Stimulated activated CD4-positive, alpha-beta T cell treated with anti-CD3 and anti-CD28 coated beads, Interleukin-2, amount 100 ng/mL, for 4 hours (primary cell): ENCODE results near the gene ILKAP.
"Not testable (repeated sequence)": the region's sequence is repeated elsewhere in the genome, so short reads cannot be mapped to it uniquely, and the experiment has no call there.

Experiments
- DNase-seq: peaks from one replicate; pipeline ENCODE4 v3.0.0-alpha.2; 2020; ENCODE audit warnings: low read depth

Gene ILKAP

GRCh38 chr2:238202326-238203093 is 985 bp downstream of the ILKAP start:
- no peak for DNase-seq

DNA sequence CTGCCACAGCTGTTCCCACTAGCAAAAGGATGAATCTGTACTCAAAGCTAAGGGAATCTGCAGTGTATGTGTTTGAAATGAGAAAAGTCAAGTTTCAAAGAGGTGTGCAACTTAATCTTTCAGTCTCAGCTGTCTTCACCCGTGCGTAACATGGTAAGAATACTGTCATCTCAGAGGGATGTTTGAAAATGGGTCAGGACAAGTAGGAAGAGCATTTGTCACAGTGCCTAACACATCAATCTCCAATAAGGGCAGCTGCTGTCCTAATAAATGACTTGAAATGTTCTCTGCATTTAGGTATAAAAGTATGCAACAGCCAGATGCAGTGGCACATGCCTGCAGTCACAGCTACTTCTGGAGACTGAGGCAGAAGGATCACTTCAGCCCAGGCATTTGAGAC is 13.1 kb downstream of the ILKAP start:
- no peak for DNase-seq

DNA sequence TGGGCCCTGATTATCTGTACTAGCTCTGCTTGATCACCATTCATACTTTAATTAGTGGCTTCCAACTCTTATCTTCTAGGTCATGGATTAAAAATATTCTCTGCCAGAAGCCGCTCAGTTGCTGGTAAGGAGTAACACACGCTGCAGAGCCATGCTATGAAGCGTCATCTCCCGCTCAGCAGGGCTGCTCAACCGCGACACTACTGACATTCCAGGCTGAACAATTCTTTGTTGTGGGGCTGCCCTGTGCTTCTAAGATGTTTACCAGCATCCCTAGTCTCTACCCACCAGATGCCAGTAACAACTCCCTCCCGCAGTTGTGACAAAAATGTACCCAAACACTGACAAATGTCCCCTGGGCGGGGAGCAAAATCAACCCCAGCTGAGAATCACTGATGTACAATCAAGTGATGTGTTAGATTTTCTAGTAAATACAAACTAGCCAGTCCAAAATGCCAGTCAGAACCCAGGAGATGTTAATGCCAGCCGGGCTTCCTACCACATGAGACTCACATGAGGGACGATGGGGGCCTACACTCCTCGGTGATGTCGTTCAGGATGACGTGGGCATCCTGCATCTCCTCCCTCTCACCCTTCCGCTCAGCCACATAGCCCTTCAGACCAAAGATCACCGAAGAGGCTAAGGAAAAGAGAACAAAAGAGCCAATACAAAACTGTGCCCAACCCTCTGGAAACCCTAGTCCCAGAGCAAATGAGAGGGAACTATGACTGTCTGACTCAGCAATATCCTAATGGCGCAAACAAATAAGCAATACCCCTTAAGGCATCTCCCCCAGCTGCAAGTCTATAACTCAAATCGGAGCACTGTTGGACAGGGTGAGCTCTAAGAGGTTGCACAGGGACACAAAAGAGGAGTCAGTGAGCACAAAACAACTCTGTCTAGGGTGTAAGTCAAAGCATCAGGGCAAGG is 15.6 kb downstream of the ILKAP start:
- DNase-seq: no peak

- no peak for DNase-seq
Measured at GRCh38 chr2:238183821-238184220, 19.7 kb downstream of the ILKAP start.

GRCh38 chr2:238182362-238182761 is 21.1 kb downstream of the ILKAP start:
- no peak for DNase-seq

GRCh38 chr2:238180554-238180953 is 22.9 kb downstream of the ILKAP start:
- no peak for DNase-seq

- DNase-seq: no peak
Measured at GRCh38 chr2:238176613-238177012, 26.9 kb downstream of the ILKAP start.

DNA sequence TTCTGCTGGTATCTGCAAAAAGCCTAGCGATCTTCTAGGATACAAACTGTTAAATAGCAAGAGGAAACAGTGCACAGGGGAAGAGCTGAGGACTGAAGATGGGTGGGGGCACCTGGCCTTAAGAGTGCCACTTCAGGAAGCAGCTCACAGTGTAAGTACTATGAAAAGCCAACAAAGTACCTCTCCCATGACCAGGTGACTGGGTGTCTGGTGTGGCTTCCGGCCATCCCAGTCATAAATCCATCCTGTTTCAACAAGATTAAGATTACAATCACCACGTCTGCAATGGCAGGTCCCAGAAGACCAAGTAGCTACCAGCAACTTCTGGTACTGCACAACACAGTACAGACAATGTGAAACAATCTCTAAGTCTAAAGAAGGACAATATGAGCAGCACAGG is 28.8 kb downstream of the ILKAP start:
- no peak for DNase-seq

GRCh38 chr2:238174291-238174690 is 29.2 kb downstream of the ILKAP start:
- DNase-seq: no peak

- no peak for DNase-seq
Measured at GRCh38 chr2:238173692-238174091, 29.8 kb downstream of the ILKAP start.

DNA sequence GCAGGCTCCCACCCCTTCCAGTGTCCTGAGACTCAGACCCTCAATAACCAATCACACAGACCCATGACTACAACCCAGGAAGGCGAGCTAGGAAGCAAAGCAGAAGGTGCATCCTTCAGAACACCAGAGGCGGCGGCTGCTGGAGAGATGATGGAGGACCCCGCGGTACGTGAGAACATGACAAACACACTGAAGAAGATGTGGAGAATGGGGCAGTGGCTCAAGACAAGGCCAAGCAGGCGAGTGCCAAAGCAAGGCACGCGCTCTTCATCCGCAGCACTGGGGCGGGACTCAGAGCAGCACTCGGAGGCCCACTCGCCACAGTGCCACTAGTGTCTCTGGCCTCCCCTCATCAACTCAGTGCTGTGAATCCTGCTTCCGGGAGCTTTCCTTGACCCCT is 31.1 kb downstream of the ILKAP start:
- DNase-seq: no peak

DNA sequence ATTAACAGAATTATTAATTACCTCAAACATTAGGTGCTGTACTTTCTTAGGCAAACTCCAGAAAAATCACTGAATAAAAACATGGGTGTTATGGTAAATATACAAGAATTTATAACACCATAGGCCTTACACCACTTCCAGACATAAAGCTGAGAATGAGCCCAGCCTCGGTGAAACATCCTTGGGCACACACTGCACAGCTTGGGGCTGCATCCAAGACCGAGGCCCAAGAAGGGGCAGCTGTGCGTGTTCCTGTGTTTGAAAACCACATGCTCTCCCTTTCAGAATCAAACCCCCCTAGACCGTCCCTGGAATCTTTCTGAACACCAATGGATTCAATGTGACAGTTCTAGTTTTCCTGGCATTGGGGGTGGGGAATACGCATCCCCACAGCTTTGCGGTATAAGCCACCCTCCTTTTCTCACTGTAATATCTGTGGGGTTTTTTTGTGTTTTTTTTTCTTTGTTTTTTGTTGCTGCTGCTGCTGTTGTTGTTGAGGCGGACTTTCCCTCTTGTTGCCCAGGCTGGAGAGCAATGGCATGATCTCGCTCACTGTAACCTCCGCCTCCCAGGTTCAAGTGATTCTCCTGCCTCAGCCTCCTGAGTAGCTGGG is 31.8 kb downstream of the ILKAP start:
- no peak for DNase-seq

DNA sequence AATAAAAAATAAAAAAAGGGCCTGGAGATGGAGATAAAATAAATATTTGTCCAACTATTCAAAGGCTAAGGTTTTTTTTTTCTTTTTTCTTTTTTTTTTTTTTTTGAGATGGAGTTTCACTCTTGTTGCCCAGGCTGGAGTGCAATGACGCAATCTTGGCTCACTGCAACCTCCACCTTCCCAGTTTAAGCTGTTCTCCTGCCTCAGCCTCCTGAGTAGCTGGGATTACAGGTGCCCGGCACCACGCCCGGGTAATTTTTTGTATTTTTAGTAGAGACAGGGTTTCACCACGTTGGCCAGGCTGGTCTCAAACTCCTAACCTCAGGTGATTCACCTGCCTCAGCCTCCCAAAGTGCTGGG is 32.4 kb downstream of the ILKAP start:
- not testable (repeated sequence) for DNase-seq

DNA sequence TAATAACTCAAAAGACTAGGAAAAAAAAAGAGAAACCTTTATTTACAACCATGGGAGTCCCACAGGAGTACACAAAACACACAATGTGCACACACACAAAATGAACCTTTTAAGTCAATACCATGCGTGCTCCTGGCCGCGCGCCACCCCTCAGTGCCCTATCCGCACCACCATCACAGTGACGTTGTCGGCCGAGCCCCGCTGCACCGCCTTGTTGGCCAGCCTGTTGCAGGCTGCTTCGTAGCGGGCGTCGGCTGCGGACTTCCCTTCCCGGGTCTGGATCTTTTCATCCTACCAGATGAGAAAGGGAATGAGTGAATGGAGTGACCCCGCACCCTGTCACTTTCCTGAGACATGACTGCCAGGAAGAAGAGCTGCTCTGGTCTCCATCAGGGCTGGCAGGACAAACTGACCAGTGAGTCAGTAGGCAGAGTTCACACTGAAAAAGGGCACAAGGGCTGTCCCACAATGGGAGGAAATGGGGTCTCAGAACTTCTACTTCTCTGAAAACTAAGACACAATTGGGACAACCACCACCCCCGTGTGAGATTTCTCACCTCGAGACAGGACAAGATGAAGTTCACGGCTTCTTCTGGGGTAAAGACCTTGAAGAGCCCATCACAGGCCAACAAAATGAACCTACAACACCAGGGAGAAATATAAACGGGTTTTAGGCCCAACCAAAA is 33.0 kb downstream of the ILKAP start:
- no peak for DNase-seq

GRCh38 chr2:238169708-238170251 is 33.7 kb downstream of the ILKAP start:
- DNase-seq: no peak

- DNase-seq: no peak
Measured at GRCh38 chr2:238169048-238169707, 34.3 kb downstream of the ILKAP start.

DNA sequence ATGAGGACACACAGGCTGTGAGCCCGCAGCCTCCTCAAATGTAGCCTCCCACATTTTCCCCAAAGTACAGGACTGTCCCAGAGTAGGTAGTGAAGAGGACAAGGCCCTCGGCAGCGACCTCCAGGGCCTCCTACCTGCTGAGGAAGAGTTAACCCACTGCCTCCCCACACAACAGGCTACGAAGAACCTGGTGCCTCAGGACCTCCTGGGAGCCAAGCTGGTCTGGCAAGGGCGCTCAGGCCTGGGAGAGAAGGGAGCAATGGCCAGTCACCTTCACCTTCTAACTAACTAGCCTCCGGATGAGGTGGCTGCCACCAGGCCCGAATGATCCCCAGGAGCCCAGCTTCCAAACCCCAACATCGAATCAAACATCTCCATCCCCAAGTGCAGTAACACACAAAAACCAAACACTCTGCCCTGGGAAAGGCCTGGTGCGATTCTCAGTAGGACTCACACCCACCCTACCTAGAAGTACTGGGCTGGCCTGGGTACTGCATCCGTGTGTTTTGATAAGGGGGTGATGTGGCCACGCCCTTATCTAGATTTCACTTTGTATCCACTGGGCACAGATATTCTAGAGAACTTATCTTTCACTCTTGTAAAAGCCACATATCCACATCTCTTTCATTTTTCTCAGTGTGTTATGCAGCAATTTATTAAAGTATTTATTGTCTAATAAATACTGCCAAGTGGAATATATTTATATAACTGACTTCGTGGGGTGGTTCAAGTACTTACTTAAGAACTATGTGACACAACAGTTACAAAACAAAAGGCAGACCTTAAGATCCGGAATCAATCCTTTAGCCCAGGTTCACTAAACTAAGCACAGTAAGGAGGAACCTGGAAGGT is 35.1 kb downstream of the ILKAP start:
- DNase-seq: no peak

GRCh38 chr2:238167761-238168160 is 35.7 kb downstream of the ILKAP start:
- no peak for DNase-seq

GRCh38 chr2:238167344-238167715 is 36.2 kb downstream of the ILKAP start:
- no peak for DNase-seq
